ENCODE measurements around the gene GAS7.

GRCh38 chr17:10217916-10218315, 19.5 kb upstream of the GAS7 start:
- TF ChIP-seq CTCF (optimal IDR thresholded peaks at IDR 0.05 in 1 of 3, IDR thresholded peaks at IDR 0.05 in 1 of 3, conservative IDR thresholded peaks at IDR 0.05 in 1 of 3; ENCODE audit: extremely low read depth in 1 of 3, insufficient read depth in 2 of 3, low read length in 3 of 3) (no peak), EZH2 (IDR thresholded peaks at IDR 0.05; ENCODE audit: low read length) (no peak)

All from keratinocyte (primary cell).